GM23248 (cell line): ENCODE data around the gene PLXNA1. TPM values are rescaled to one million over a fixed set of nuclear protein-coding genes. Genes with fewer than 3 reads are reported as not detected.

Experiments used
- DNase-seq: peaks from one replicate; pipeline ENCODE4 v3.0.0-alpha.2; 2015
- H2AFZ ChIP-seq: fragments of 200-600 bp; sonication (generic); 2 replicates; pipeline ENCODE4 v1.6.1; 2016; ENCODE audit warnings: antibody characterized with exemption
- H3F3A ChIP-seq: fragments of 200-600 bp; sonication (generic); 2 replicates; pipeline ENCODE4 v1.6.1; 2016; ENCODE audit warnings: mild to moderate bottlenecking, antibody characterized with exemption, mixed run types; ENCODE audit not compliant: insufficient read depth
- H3K27ac ChIP-seq: fragments of 200-600 bp; sonication (generic); 2 replicates; pipeline ENCODE4 v1.5.1; 2016; ENCODE audit warnings: mild to moderate bottlenecking
- H3K27me3 ChIP-seq: fragments of 200-600 bp; sonication (generic); replicated peaks from 2 replicates; pipeline ENCODE4 v1.6.1; 2016; ENCODE audit warnings: mild to moderate bottlenecking; ENCODE audit not compliant: insufficient read depth
- H3K36me3 ChIP-seq: fragments of 200-600 bp; sonication (generic); 2 replicates; pipeline ENCODE4 v1.6.1; 2016; ENCODE audit warnings: low read depth, mild to moderate bottlenecking
- H3K4me1 ChIP-seq: fragments of 200-600 bp; sonication (generic); 2 replicates; pipeline ENCODE4 v1.6.1; 2016; ENCODE audit warnings: mild to moderate bottlenecking; ENCODE audit not compliant: insufficient read depth
- H3K4me2 ChIP-seq: fragments of 200-600 bp; sonication (generic); one replicate; pipeline ENCODE4 v1.6.1; 2016; ENCODE audit warnings: mild to moderate bottlenecking; ENCODE audit not compliant: unreplicated experiment
- H3K4me3 ChIP-seq: fragments of 200-600 bp; sonication (generic); 2 replicates; pipeline ENCODE4 v1.5.1; 2016; ENCODE audit warnings: mild to moderate bottlenecking
- H3K79me2 ChIP-seq: fragments of 200-600 bp; sonication (generic); 2 replicates; pipeline ENCODE4 v1.6.1; 2016; ENCODE audit warnings: mild to moderate bottlenecking; ENCODE audit not compliant: insufficient read depth
- H3K9ac ChIP-seq: fragments of 200-600 bp; sonication (generic); 2 replicates; pipeline ENCODE4 v1.6.1; 2016; ENCODE audit warnings: mild to moderate bottlenecking
- H3K9me2 ChIP-seq: fragments of 200-600 bp; sonication (generic); 2 replicates; pipeline ENCODE4 v1.6.1; 2016; ENCODE audit warnings: mixed run types, mild to moderate bottlenecking, moderate library complexity; ENCODE audit not compliant: insufficient read depth
- H3K9me3 ChIP-seq: fragments of 200-600 bp; sonication (generic); one replicate; pipeline ENCODE4 v1.6.1; 2017; ENCODE audit warnings: low read depth
- H4K20me1 ChIP-seq: fragments of 200-600 bp; sonication (generic); 2 replicates; pipeline ENCODE4 v1.6.0; 2016; ENCODE audit not compliant: insufficient read depth
- EZH2 ChIP-seq: fragments of 200-600 bp; sonication (generic); IDR thresholded peaks from 2 replicates; pipeline ENCODE4 v1.6.1; 2018; ENCODE audit warnings: antibody characterized with exemption, mild to moderate bottlenecking; ENCODE audit not compliant: insufficient read depth, poor library complexity, severe bottlenecking
- EZH2phosphoT487 ChIP-seq: fragments of 200-600 bp; sonication (generic); IDR thresholded peaks from 2 replicates; pipeline ENCODE4 v1.6.1; 2018; ENCODE audit warnings: antibody characterized with exemption, moderate library complexity, mild to moderate bottlenecking, low read depth; ENCODE audit not compliant: insufficient read depth
- WGBS, 2 experiments: methylation state at CpG; one replicate each; pipeline ENCODE4 v1.1.6; 2015 to 2017; ENCODE audit warnings: low lambda C conversion rate in 2 of 2, low coverage in 1 of 2; ENCODE audit errors: missing lambda C conversion rate in 2 of 2; 5-methylcytosine and 5-hydroxymethylcytosine counted together
- in situ Hi-C: fragments of 300-500 bp; cut with MboI; formaldehyde crosslinking; loops from 2 replicates; pipeline ENCODE4 v1.15.0; 2020
- polyA plus RNA-seq: library from polyadenylated mRNA; unstranded; fragments of >200 nt; fragmentation: Nextera tagmentation; extraction: Ambion mirVana; gene quantifications from 2 replicates; pipeline ENCODE4 v1.2.1, GENCODE V29; 2016
- total RNA-seq: library from RNA; depleted of rRNA; stranded (reverse); fragments of >200 nt; shearing (Covaris generic); gene quantifications from 2 replicates; pipeline ENCODE4 v1.2.3, GENCODE V29; 2014

PLXNA1 gene
- total and polyA plus RNA-seq, 2 experiments from 2014 or later: 13.4 to 84.7 TPM

DNA sequence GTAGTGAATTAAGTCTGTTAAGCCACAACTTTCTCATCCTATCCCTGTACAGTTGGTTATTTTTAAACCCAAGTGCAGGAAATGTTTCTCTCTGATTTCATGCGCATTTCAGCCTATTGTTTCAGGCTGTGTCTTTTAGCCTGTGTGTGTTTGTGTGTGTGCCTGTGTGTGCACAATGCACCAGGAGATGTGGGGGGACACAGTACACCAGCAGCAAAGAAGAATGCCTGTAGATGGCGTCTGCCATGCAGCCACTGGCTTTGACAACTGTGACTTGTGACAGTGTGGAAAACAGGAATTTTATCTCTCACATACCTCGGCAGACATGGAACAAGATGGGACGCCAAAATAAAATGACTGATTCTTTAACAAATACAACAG is 43.6 kb upstream of the PLXNA1 start:
- Histone ChIP-seq H3K27ac (no peak overlapping the region), H3K36me3 (no peaks in the 10 kb centered on the region), H3K4me3 (no peak overlapping the region), H2AFZ (no peak overlapping the region), H3K79me2 (no peaks in the 10 kb centered on the region), H3K4me2 (no peak overlapping the region), H3K9ac (no peak overlapping the region), H3F3A (no peaks in the 10 kb centered on the region), H4K20me1 (no peaks in the 10 kb centered on the region), H3K9me2 (no peaks in the 10 kb centered on the region), H3K27me3 (no peaks in the 10 kb centered on the region), H3K4me1 (no peaks in the 10 kb centered on the region; the same call in 1 of the 2 replicates), H3K9me3 (no peaks in the 10 kb centered on the region)
- 96 to 99% methylated on average over 4 of the region's 4 CpGs for WGBS, 2 experiments
- DNase-seq: no peak
- in situ Hi-C loops: no loop called here
- TF ChIP-seq EZH2phosphoT487 (no peak), EZH2 (no peak)

DNA sequence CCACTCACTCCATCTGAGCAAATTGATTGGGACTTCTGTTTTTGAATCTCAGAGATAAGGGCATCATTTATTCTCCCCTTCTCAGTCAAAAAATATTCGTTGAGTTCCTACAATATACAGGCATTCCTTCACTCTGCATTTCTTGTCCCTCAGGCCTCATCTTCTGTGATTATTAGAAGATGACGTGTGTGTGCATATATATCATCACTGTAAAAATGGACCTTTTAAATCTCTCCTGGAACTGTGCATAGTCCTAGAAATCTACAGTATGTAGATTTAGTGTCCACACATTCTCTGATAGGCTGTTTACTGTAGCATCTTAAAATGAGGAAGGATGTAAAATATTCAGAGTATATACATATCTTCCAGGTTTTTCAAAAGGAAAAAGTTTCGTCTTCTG is 43.2 kb upstream of the PLXNA1 start:
- Histone ChIP-seq H3K4me2 (no peak overlapping the region), H3K4me3 (no peak overlapping the region), H3K9me3 (no peaks in the 10 kb centered on the region), H3K4me1 (no peaks in the 10 kb centered on the region), H3K27me3 (no peaks in the 10 kb centered on the region), H3K9ac (no peak overlapping the region), H3F3A (no peaks in the 10 kb centered on the region), H3K9me2 (no peaks in the 10 kb centered on the region), H4K20me1 (no peaks in the 10 kb centered on the region), H3K79me2 (no peaks in the 10 kb centered on the region), H3K36me3 (no peaks in the 10 kb centered on the region), H2AFZ (no peak overlapping the region), H3K27ac (no peak overlapping the region)
- no peak for TF ChIP-seq EZH2phosphoT487
- no peak for TF ChIP-seq EZH2
- in situ Hi-C loops: no loop called here
- WGBS, 2 experiments: 89% methylated on average over 3 of the region's 3 CpGs
- no peak for DNase-seq

DNA sequence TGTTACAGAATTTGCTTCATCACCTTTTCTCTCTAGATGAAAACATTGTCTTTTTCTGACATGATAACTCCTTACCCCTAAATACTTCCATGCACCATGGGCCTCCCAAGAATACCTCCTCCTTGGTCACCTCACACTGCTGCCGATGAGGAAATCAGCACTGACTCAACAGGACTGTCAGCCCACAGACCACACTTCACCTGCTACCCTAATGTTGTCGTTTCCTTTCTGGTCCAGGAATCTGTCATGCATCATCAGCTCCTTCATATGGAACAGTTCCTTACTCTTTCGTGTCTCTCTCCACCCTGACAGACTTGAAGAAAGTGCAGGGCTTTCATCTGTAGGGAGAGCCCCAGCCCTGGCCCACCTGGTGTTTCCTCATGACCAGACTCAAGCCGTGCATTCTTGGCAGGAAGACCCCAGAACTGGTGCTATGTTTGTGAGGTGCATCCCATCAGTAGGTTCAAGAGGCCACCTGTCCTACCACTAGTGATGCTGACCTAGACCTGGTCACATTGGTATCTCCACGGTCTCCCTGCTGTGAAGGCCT is 41.1 kb upstream of the PLXNA1 start:
- no peak overlapping the region for H2AFZ ChIP-seq
- no peak for DNase-seq
- H3K79me2 ChIP-seq: no peaks in the 10 kb centered on the region
- WGBS, 2 experiments: 87 to 95% methylated on average over 5 of the region's 5 CpGs
- H4K20me1 ChIP-seq: no peaks in the 10 kb centered on the region
- no peak overlapping the region for H3K27ac ChIP-seq
- no peaks in the 10 kb centered on the region for H3K4me1 ChIP-seq
- no peaks in the 10 kb centered on the region for H3F3A ChIP-seq
- H3K9me2 ChIP-seq: no peaks in the 10 kb centered on the region
- no peak overlapping the region for H3K9ac ChIP-seq
- TF ChIP-seq EZH2 (no peak), EZH2phosphoT487 (no peak)
- H3K4me2 ChIP-seq: no peak overlapping the region
- H3K27me3 ChIP-seq: no peaks in the 10 kb centered on the region
- no peaks in the 10 kb centered on the region for H3K36me3 ChIP-seq
- in situ Hi-C loops: no loop called here
- no peak overlapping the region for H3K4me3 ChIP-seq
- H3K9me3 ChIP-seq: no peaks in the 10 kb centered on the region

DNA sequence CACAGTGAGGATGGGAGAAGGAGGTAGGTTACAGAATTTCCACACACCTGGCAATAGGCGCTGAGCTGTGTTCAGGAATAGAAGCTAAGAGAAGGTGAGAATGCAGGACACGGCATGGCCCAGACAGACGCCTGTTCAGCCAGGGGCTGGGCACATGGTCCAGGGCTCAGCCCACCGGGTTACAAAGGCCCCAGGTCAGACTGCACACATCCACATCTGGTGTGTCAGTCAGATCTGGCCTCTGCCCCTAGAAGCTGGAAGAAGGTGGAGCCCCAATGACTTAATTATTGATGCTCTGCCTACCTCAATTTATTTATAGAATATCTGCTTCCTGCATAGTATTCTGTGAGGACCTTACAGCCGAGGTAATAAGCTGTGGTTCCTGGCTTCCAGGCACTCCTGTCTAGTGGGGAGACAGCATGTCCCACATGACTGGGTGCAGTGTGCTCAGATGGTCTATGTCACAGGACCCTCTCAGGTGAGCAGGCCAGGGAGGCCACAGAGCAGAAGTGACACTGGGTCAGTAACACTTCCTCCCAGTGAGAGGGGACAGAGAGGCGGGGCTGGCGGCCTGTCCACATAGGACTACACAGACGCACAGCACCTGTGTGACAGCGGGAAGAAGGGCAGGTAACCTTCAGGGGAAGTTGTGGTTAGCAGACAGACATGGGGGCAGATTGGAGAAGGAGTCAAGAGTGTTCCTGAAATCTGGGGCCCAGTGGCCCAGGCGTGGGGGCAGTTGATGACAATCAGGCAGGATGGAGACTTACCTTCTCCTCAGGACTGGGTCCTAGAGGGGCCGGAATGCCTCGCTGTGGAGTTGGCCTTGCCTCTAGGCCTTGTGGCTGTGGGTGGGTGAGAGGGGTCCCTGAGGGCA is 38.6 kb upstream of the PLXNA1 start:
- TF ChIP-seq EZH2phosphoT487 (no peak), EZH2 (no peak)
- Histone ChIP-seq H3K9ac (no peak overlapping the region), H2AFZ (no peak overlapping the region), H3K4me3 (no peak overlapping the region), H3F3A (no peaks in the 10 kb centered on the region), H3K9me2 (no peaks in the 10 kb centered on the region), H3K9me3 (no peaks in the 10 kb centered on the region), H3K4me2 (no peak overlapping the region), H3K27me3 (no peaks in the 10 kb centered on the region), H3K79me2 (no peaks in the 10 kb centered on the region), H4K20me1 (no peaks in the 10 kb centered on the region), H3K27ac (no peak overlapping the region), H3K36me3 (no peaks in the 10 kb centered on the region), H3K4me1 (no peaks in the 10 kb centered on the region)
- WGBS, 2 experiments: 89 to 90% methylated on average over 11 to 12 of the region's 12 CpGs
- in situ Hi-C loops: no loop called here
- no peak for DNase-seq
